NOMO-1 treated with dmso at 0.1 percent for 144 hours (cell line): ENCODE data around the gene PLXNA2.
A peak's percentile ranks its signal among the peaks of the same experiment; 100 is the strongest.

Experiments
- DNase-seq: peaks from one replicate; lab custom pipeline; 2025; ENCODE audit not compliant: unreplicated experiment; lab: John Stamatoyannopoulos, UW

The PLXNA2 gene

DNA sequence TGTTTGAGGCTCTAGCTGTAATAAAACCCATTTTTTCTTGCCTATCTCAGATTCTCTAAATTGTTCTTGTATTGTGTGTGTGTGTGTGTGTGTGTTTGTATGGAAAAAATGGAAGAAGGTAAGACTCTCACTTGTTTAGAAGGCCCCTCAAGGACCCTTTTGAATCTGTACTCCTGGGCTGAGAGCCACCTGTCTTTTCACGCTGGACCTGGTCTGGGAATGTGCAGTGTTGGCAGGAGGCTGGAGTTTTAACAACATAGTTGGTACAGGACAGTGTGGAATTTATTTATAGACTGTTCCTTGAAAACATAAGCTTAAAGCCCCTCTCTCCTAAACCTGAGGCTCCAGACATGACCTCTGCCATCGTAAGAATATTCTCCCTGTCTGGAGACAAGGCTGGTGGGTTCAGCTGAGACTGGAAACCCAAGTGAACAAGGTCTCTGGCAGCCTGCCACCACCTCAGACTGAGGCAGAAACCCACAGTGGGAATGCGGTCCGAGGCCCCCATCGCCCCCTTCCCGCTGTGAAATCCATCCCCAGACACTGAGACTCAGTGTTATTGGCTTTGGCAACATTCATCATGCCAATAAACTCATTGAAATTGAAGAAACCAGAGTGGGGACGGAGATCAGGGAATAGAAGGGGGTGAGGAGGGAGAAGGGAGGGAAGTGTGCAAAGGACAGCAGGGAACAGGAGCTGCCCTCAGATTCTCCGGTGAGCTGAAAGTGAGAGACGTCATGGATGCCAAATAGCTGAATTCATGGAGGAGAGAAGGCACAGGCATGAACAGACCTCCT, 24.6 kb upstream of the PLXNA2 start:
- DNase-seq: no peak

- no peak for DNase-seq
Observed at GRCh38 chr1:208265525-208265924, 21.3 kb upstream of the PLXNA2 start.

- no peak for DNase-seq
Observed at GRCh38 chr1:208265122-208265469, 20.9 kb upstream of the PLXNA2 start.

- DNase-seq: no peak
Observed at GRCh38 chr1:208264469-208265121, 20.4 kb upstream of the PLXNA2 start.

DNA sequence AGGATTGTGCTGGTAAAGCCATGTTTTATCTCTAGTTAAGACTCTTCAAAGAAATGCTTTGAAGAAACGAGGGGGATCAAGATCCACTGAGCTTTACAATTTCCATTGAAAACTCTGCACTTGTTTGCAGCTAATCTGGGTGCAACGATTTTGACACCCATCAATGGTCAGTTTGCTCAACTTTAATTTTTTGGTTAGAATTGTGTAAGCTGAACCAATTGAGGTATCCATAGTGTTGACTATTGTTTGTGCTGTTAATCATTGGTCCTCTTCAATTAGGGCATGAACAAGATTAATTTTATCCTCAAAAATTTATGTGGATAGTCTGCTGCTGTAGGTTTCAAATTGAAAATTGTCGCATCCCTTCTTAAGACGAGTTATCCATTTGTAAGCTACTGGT, 17.7 kb upstream of the PLXNA2 start:
- DNase-seq: no peak

DNA sequence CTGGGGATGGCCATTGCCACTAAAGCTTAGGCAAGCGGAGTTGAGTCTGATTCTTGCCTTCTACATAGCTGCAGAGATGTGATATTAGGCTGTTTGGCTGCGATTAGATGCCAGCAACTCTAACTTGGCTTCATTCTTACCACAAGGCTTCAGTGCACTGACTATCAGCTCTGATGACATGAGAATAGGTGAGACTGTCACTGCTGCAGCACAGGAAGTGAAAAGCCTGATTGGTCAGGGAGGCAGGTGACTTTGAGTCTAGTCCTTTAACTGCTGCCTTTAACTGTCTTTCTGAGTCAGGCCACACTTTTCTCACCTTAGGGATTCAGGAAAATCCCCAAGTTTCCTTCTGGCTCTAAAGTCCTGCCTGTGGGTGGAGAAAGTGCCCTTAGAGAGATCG, 14.1 kb upstream of the PLXNA2 start:
- no peak for DNase-seq

GRCh38 chr1:208257351-208257750, 13.2 kb upstream of the PLXNA2 start:
- no peak for DNase-seq

- DNase-seq: no peak
Observed at GRCh38 chr1:208256556-208256955, 12.4 kb upstream of the PLXNA2 start.

GRCh38 chr1:208256091-208256490, 11.9 kb upstream of the PLXNA2 start:
- DNase-seq: no peak

- no peak for DNase-seq
Observed at GRCh38 chr1:208254862-208255261, 10.7 kb upstream of the PLXNA2 start.

DNA sequence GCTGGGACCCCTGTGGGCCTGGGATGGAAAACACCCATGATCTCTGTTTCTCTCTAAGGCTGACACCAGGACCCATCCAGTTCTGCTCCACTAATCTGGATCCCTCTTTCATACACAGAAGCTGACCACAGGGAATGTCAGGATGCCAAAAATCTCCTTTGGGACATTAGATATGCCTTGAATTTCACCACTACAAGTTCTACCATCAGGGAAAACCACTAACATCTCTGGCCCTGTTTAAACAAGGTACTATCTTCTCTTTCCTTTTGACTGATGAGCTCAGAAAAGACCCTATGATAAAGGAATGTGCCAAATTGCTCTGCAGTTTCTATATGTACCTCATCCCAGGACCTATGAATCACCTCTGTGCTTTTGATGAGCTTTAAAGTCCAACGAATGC, 10.2 kb upstream of the PLXNA2 start:
- DNase-seq: no peak

DNA sequence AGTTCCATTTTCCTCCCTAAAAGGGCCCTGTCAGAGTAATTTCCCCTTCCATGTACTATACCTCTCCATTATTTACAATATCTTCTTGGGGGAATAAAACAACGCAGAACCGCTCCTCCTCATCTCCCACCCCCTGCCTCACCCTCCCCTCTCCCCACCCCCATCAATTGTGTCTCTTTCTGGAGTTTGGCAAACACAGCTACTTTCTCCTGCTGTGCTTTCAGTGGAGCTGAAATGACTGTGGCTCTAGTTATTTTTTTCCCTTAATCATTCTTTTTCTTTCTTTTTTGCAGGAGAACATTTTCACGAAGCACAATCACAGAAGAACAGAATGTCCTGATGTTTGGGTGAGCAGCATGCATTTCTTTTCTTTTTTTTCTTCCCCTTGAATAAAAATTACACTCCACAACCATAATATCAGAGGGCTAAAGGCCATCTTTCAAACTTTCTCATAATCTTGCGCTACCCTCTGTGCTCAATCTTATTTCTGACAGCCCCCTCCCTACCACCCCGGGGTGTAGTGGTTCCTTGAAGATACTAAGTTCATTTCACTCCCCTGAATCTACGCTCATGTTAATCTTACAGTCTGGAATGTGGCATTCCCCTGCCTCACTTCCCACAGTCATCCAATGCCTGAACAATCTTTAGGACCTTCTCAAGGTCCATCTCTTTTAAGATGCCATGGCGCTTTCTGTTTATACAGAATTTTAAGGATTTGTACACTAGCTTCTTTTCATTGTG, 8.8 kb upstream of the PLXNA2 start:
- DNase-seq: no peak

GRCh38 chr1:208251911-208252835, 8.0 kb upstream of the PLXNA2 start:
- no peak for DNase-seq

- no peak for DNase-seq
Observed at GRCh38 chr1:208251015-208251414, 6.8 kb upstream of the PLXNA2 start.

- DNase-seq: no peak
Observed at GRCh38 chr1:208250613-208251012, 6.4 kb upstream of the PLXNA2 start.

- DNase-seq: no peak
Observed at GRCh38 chr1:208248991-208249696, 5.0 kb upstream of the PLXNA2 start.

- DNase-seq: no peak
Observed at GRCh38 chr1:208248307-208248801, 4.2 kb upstream of the PLXNA2 start.

DNA sequence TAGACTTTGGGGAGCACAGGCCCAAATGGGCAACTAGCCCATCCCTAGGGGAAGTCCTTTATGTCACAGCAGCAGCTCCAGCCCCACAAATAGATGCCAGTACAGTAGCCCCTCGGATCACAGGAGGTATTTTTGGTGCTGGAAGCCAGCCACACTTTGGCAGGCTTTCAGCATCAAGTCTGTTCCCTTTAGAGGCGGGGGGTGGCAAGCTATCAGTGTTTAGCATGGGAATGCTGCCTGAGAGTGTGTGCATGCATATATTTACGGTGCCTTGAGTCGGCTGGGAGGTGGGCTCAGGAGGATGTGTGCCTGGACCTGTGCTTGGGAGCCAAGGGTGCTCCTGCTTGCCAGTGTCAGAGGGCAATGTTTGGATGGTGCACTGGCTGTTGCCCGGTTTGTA, 3.5 kb upstream of the PLXNA2 start:
- no peak for DNase-seq

GRCh38 chr1:208245185-208245705, 1.1 kb upstream of the PLXNA2 start:
- peak; percentile 80 for DNase-seq

GRCh38 chr1:208243527-208243966, 637 bp downstream of the PLXNA2 start:
- no peak for DNase-seq
